ENCODE results near the gene TMEM132C. TPM values are rescaled to one million over a fixed set of nuclear protein-coding genes. Genes with fewer than 3 reads are reported as not detected.

The TMEM132C gene
- total and polyA plus RNA-seq, 4 donors = 0.05 to 0.08 (median 0.05) TPM; not detected in 1

GRCh38 chr12:128652136-128652751 lies 385.3 kb downstream of the TMEM132C start:
- H3K36me3 ChIP-seq (ENCODE audit: control insufficient read depth in 4 of 4, insufficient read depth in 3 of 4, low read depth in 1 of 4, low read length in 3 of 4) = no peaks in the 10 kb centered on the region
- peaks cover 0 to 2% (median 0%) of the 10 kb centered on the region in 4 donors for H3K27me3 ChIP-seq (ENCODE audit: control insufficient read depth in 4 of 4, insufficient read depth in 4 of 4, low read length in 3 of 4)
- no peak for DNase-seq (ENCODE audit: low spot score)
- TF ChIP-seq, protein P1, sequence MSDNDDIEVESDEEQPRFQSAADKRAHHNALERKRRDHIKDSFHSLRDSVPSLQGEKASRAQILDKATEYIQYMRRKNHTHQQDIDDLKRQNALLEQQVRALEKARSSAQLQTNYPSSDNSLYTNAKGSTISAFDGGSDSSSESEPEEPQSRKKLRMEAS (IDR thresholded peaks at IDR 0.05) = no peak
- TF ChIP-seq NR2F2 (IDR thresholded peaks at IDR 0.05) (no peak), EGR1 (IDR thresholded peaks at IDR 0.05; ENCODE audit: low read depth in 2 of 2) (no peak), JUND (IDR thresholded peaks at IDR 0.05) (no peak), SP1 (IDR thresholded peaks at IDR 0.05) (no peak), FOXA1 (IDR thresholded peaks at IDR 0.05) (no peak), RAD21 (IDR thresholded peaks at IDR 0.05) (no peak), GABPA (IDR thresholded peaks at IDR 0.05 in 1 of 2, conservative IDR thresholded peaks at IDR 0.05 in 1 of 2) (no peak), HNF4G (IDR thresholded peaks at IDR 0.05) (no peak), TAF1 (conservative IDR thresholded peaks at IDR 0.05) (no peak), ATF3 (IDR thresholded peaks at IDR 0.05) (no peak), HNF4A (conservative IDR thresholded peaks at IDR 0.05) (no peak), REST (IDR thresholded peaks at IDR 0.05) (no peak), YY1 (IDR thresholded peaks at IDR 0.05) (no peak), ZBTB33 (IDR thresholded peaks at IDR 0.05) (no peak), RXRA (IDR thresholded peaks at IDR 0.05) (no peak)
- TF ChIP-seq, protein P2, sequence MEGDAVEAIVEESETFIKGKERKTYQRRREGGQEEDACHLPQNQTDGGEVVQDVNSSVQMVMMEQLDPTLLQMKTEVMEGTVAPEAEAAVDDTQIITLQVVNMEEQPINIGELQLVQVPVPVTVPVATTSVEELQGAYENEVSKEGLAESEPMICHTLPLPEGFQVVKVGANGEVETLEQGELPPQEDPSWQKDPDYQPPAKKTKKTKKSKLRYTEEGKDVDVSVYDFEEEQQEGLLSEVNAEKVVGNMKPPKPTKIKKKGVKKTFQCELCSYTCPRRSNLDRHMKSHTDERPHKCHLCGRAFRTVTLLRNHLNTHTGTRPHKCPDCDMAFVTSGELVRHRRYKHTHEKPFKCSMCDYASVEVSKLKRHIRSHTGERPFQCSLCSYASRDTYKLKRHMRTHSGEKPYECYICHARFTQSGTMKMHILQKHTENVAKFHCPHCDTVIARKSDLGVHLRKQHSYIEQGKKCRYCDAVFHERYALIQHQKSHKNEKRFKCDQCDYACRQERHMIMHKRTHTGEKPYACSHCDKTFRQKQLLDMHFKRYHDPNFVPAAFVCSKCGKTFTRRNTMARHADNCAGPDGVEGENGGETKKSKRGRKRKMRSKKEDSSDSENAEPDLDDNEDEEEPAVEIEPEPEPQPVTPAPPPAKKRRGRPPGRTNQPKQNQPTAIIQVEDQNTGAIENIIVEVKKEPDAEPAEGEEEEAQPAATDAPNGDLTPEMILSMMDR (IDR thresholded peaks at IDR 0.05; ENCODE audit: low read depth, low read length, missing input control) = no peak
- H3K27ac ChIP-seq (ENCODE audit: low read depth in 1 of 2, low read length in 2 of 2) = no peak overlapping the region
- H3K9me3 ChIP-seq (ENCODE audit: control insufficient read depth in 4 of 4, low read length in 3 of 4) = peaks cover 0 to 4% (median 1%) of the 10 kb centered on the region in 4 donors
- H3K4me1 ChIP-seq (ENCODE audit: control insufficient read depth in 4 of 4, insufficient read depth in 4 of 4, low read length in 3 of 4) = no peaks in the 10 kb centered on the region
- 60% methylated on average over 17 of the region's 17 CpGs for WGBS
- H3K4me3 ChIP-seq (ENCODE audit: low read depth in 1 of 3, low read length in 3 of 3) = no peak overlapping the region
- no peak overlapping the region for H3K9ac ChIP-seq (ENCODE audit: low read depth in 1 of 2, low read length in 2 of 2)

All from liver (tissue), 9 donors.